GM18868 (cell line): ENCODE measurements around the gene ANKRD44.

Source experiments
- ATAC-seq: cut with Tn5 transposase; IDR thresholded peaks from one replicate; pipeline ENCODE4 v1.9.1; 2021; ENCODE audit warnings: mild to moderate bottlenecking, moderate library complexity; ENCODE audit not compliant: unreplicated experiment

The ANKRD44 gene

DNA sequence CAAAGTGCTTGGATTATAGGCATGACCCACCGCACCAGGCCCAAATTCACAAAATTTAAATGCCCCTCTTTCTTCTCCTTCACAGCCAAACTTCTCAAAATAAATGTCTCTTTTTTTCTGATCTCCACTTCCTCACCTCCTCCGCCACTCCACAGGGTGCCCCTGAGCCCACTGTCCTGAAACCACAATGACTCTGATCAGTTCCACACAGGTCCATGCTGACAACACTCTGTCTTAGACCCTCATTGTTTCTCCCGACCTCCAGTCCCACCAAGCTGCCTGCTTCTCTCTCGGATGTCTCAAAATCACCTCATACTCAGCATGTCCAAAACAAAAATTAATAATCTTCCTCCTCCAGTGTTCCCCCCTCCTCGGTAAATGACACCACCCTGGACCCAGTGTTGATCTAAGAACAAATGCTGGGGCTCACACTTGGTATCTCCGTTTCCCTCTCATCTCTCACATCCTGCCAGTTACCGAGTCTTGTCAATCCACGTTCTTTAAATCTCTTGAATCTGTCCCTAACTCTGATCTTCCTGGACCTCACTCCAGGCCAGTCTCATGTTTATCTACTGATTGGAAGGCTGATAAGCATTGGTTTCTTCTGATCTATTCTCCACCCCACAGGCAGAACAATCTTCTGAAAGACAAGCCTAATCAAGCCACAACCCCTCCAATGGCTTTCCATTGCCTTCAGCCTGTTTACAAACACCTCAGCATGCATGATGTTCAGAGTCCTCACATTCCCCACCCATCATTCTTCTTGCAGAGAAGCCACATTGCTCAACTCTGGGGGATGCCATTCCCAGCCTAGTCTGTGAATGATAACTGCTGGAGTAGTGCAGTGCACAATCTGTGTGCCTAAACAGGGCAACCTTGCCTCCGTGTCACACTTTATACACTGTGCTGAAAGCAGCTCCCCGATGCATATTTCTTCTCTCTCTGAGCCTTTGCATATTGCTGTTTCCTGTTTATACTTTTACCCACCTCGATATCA, 12.4 kb upstream of the ANKRD44 start:
- ATAC-seq, result peak; percentile 41

DNA sequence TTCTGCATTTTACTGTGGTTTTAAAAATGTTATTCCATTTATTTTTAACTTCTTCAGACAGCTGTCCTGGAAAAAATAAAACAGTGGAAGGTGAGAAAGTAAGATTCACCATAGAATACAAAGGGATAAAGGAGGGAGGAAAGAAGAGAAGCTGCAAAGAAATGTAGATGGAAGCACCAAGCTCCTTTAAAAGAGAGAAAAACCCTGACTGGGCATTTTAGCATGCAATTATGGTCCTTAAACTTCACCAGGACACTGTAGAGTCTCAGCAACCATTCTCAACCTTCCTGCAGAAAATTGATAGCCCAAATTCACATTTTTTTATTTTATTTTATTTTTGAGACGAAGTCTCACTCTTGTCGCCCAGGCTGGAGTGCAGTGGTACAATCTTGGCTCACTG, 11.6 kb upstream of the ANKRD44 start:
- ATAC-seq, result no peak

DNA sequence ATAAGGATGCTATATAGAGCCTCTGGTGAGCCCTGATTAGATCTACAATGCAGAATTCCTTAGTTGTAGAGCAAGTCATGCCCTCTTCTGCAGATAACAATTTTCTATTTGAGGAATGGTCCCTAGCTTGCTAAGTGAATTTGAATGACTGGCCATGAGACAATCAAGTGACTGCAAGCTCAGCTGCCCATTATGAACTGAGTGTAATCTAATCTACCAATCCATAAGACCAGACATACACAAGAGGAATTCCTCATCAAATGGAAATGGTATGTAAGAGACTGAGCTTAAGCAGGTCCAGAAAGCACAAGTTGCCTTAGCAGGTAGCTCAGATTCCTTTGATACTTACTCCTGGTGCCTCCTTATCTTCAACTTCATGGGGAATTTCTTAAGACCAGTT, 4.8 kb upstream of the ANKRD44 start:
- no peak for ATAC-seq

DNA sequence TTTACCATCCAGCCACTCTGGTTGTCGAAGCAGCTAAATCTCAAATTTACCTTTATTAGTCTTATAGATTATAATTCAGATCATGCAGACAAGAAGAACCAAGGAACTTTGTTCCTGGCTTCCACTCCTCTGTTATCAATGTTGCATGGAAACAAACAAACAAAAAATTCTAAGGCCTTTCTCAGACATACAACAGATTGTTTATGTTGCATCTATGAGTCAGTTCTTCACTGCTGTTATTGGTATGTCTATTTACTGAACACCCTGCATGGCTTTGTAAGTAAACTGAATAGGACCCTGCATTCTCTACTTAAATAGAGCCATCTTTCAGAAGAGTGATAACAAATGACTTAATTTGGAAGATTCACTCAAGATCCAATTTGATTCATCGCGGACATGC, 1.6 kb upstream of the ANKRD44 start:
- ATAC-seq, result no peak

DNA sequence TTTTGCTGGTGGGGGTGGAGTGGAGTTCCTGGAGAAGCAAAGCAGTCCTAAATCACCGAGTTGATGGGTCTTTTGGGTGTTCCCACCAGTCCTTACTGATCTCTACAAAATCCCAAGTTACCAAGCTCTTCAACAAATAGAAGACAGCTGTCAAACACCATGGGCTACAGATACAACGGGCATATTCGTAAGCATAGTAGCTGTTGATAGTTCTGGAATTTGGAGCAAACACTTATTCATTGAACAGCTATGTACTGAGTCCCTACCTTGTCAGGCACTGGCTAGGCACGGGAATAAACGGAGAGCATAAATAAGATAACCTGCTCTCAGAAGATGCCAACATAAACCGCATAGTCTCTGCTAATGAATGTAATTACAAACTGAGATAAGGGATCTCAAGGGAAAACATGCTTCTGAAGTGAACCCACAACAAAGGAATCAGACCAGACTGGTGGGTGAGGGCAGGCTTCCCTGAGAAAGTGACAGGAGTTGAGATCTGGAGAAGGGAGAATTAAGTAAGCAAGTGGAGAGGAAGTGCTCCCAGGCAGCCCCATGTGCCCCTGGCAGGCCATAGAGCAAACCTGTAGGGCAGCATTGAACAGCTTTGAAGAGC, 947 bp upstream of the ANKRD44 start:
- ATAC-seq, result no peak

DNA sequence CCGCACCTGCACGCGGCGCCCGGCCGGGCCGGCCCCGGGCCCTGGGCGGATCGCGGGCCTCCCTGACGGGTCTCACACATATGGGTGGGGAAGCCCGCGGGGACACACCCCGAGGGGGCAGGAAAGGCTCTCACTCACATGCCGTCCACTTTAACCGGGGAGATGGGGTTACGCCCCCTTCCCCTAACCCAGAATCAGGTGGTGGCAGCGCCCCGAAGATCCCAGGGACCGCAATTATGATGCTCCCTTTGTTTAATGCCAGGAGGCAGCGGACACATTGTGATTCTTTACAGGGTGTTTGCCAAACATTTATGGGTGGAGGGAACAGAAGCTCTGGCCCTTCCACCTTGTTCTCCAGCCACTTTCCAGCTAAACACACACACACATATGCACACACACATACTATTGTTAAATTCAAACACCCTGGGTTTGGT, 424 bp upstream of the ANKRD44 start:
- no peak for ATAC-seq

DNA sequence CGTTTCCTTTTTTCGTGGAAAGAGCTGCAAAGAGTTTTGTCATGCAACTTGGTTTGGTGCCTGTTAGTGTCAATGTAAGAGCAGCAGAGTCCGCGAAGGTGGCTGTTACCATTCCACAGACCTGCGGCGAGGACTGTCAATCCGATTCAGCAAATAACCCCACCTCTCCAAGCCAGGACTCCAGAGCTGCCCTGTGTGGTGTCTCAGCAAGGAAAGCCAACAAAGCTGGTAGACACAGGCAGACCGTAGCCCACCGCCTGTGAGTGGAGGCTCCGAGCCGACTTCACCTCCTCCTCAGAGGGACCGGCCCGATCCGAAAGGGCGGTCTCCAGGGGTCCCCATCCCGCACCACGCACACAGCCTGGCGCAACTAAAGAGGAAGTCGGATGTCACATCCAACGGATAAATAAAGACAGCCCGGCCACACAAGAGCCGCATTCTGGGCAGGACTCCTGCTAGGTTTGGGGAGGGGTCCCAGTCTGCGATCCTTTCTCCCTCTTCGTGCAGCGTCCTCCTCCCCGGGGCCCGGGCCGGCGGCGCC, 819 bp downstream of the ANKRD44 start:
- no peak for ATAC-seq

DNA sequence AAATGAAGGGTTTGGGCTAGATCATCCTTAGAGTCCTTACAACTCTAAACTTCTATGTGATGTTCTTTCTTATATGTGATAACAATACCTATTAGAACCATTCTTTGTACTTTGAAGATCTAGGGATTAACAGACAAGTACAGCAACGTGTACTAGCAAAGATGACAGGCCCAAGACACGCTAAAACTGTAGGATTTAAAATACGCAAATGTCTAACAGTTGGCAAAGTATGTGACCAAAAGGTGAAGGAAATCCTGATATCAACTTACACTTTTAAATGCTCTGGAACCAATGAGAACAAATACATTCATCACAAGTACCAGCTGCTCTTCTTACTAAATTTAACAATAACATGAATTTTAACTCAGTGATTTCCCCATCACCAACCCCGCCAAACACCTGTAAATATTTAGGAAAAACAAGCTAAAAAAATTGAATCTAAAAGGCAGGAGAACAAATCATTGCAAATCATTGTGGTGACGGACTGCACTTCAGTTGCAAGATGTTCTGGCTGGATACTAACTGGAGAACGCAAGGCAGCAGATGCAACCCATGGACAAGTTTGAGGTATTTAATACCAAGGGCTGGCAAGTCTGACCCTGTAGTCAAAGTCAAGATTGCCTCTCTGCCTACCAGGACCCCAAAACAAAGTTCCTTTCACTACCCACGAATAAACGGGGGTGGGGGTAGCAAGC, 1.4 kb downstream of the ANKRD44 start:
- no peak for ATAC-seq

DNA sequence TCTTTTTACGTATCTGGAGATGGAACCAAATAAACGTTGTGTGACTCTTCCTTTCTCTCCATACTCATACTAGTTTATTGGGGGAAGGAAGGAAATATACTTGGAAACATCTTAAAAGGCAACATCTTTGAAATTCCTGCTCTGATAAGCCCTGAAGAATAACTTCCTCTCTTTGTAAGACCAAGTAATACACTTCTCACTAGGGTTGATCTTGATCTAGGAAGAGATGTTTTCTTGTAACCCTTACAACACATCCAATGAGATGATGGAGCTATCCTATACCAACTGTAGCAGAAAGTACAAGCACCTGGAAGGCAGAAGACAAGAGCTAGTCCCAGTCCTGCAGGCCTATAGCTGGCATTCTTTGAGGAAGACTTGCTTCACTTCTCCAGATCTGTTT, 2.0 kb downstream of the ANKRD44 start:
- no peak for ATAC-seq

DNA sequence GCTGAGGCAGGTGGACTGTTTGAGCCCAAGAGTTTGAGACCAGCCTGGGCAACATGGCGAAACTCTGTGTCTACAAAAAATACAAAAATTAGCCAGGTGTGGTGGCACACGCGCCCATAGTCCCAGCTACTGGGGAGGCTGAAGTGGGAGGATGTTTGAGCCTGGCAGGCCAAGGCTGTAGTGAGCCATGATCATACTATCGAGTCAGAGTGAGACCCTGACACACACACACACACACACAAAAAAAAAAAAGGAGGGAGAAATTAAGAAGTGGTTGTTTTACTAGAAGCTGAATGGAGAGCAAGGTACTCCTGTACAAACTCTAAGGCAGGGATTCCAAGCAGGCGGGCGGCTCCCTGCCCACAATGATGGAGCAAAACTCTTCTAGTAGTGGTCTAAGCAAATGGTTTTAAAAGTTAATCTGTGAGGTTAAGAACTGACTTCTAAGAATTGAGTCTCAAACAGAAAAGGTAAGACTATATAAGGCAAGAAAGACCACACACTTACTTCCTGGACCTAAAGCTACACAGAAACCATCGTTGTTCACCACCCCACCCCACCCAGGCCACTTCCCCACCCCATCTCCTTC, 2.6 kb downstream of the ANKRD44 start:
- peak; percentile 21 for ATAC-seq

DNA sequence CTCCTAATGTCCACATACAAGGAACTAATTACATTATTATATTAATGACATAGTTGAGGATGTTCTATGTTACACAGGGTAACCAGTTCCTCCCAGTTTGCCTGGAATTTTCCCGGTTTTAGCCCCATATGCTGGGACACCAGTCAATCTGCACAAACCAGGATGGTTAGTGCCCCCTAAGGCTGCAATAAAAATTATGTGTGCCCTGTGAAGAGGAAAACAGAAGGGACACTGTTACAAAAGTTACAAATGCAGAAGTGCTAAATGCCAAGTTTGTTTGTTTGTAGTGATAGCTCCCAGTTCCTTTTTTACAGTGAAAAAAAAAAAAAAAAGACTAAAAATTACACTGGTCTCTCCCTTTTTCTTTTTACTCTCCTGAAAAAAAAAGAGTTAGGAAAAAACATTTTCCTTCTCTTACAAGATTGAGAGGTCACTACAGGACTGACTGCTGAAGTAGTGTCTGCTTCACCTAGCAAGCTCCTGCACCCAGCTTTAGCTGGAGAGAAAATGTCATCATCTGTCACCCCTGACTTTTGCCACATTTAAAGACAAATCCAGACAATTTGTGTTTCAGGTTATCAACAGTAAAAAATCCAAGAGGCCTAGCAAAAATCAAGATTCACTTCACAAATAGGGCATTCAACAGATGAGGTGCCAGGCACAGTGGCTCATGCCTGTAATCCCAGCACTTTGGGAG, 3.2 kb downstream of the ANKRD44 start:
- no peak for ATAC-seq

DNA sequence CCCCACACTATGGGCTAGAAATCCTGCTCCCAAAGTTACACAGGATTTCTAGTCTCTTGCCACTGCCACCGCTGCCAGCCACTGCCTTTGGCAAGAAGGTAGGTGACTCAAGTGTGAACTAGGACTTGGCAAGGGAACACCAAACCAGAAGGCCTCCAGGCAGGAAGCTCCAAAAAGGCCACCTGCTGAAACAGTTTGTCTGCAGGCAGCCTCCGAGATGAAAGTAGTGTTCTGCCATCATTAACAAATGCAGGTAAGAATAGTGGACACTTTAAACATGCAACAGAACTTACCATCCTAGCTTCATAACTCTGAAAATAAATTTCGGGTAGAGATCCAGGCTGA, 3.9 kb downstream of the ANKRD44 start:
- no peak for ATAC-seq

DNA sequence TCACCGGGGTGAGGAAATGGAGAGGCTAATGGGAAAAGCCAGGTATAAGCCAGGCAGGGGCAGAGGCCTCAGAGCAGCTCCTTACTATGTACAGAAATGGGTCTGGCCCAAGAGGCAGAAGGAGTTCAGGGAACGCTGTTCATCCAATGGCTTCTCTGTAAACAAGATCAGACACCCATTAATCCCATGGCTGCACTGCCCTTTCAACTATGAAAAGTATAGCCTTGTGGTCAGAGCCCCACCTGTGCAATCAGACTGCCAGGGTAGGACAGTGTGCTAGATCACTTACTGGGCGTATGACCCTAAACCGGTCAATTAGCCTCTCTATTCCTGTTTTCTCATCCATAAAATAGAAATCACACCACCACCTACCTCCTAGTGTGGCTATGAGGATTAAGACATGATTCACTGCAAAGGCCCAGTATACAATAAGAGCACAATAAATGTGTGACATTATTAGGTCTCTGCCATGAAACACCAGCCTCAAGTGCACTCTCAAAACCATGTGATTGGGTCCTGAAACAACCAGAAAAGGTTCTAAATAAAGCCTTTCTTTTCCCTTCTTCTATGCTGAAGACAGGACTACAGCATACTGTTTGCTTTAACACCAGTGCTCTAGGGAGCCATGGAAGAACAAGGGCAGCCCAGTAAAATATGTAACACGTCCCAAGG, 4.4 kb downstream of the ANKRD44 start:
- ATAC-seq, result no peak

DNA sequence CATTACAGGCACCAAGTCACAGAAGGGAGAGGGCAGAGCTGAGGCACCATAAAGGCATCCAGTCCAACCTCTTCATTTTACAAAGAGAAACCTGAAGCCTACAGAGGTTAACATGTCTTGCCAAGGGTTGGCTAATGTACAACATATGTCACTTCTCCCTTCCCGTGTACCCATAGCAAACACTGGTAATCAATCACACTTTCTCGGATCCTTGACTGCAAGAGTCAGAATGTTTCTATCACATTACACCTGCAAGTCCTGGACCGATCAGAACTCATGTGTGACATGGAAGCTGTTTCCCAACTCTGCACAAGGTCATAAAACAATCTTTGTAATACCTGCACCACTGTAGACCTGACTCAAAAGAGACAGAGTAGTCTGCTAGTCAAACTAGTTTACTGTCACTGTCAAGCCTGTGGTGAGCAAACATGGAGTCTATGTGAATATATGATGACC, 6.0 kb downstream of the ANKRD44 start:
- ATAC-seq, result peak; percentile 36

DNA sequence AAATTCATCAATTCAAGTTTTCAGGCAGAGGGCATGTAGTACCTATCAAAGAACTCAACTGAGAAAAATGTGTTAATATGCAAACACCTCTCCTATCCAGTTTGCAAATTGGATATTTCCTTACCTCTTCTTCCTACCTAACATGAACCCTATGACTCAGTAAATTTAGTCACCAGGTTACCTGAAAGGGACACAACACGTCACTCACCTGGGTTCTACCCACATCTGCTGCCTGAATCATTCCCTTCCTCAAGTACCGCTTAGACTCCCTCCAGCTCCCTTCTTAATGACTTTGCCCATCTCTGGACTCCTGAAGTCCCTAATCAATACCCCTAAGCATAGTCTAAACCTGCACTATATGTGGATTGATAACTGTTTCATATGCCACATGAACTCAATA, 10.4 kb downstream of the ANKRD44 start:
- ATAC-seq, result no peak

DNA sequence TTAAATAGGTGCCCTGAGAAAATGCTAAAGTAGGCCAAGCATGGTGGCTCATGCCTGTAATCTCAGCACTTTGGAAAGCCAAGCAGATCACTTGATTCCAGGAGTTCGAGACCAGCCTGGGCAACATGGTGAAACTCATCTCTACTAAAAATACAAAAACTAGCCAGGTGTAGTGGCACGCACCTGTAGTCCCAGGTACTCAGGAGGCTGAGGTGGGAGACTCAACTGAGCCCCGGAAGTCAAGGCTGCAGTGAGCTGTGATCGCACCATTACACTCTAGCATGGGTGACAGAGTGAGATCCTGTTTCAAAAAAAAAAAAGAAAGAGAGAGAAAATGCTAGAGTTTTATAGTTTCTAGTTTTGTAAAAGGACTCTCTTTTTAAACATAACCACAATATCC, 12.0 kb downstream of the ANKRD44 start:
- ATAC-seq, result no peak

DNA sequence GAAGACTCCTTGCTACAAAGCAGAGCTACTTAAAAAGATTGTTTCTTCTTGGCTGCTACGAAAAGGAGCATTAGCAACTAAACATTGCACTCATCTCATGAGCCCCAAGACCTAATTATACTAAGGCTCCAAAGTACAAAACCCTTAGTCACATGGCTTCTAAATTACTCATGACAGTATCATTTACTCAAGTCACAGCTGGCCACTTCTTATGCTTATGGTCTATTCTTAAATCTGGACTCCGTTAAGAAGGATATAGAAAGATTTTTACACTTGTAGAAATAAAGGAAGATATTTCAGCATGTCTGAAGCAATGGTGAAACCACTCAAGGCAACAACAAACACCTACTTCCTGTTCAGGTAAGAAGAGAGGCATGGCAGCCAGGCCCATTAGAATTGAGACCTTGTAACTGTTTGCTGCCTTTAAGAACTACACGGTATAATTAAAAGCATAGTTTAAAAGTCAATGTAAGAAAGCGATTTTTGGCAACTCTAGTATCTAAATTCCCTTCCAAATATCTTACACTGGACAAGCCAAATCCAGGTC, 12.7 kb downstream of the ANKRD44 start:
- ATAC-seq, result peak; percentile 36

DNA sequence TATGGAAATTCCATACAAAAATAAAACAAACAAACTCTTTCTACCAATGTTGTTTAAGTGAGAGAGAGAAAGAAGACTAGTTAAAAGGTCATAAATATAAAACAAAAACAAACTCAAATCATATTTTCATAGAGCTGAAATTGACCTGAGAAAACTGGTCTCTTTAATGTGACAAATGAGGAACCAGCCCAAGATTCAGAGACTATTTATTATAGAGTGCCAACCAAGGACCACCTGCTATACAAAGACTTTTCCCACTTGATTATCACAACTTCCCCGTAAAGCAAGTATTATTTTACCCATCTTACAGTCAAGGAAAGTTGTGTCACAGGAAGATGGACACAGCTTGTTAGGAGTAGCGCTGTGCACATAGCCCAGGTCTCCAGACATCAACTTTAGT, 13.3 kb downstream of the ANKRD44 start:
- ATAC-seq, result no peak

DNA sequence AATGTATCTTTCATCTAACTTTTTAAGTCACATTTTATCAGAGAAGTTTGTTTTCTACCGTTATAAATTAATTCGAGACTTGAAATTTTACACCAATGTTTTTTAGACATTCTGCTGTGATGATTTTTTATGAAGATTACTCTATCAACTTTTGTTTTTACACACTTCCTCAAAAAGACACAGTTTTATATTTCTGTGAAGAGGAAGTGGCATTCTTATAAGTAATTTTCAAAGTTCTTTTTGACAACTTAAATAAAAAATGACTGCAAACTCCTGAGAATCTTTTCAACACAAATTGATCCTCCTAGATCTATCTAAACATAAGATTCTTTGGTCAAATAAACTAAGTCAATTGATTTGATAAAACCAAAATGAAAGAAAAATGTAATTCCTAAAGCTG, 13.7 kb downstream of the ANKRD44 start:
- no peak for ATAC-seq

DNA sequence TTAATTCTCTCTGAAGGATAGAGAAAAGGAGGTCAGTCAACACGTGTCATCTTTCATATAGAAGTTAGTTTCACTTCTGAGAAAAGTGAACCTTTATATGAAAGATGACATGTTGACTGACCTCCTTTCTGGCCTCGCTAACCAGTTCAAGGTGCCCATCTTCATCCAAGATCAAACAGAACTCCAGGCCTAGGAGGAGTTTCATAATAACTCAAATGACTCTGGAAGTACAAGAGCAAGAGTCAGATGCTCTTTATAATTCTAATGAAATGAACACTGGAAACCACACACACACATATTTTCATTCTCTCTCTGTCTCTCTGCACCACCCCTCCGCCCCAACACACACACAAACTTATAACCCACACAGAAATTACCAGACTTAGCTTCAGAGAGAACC, 16.3 kb downstream of the ANKRD44 start:
- ATAC-seq, result peak; percentile 30
